Activated naive CD8-positive, alpha-beta T cell (primary cell): ENCODE results near the gene REC8.

ENCODE experiments used
- H3K27ac Mint-ChIP-seq: one replicate; pipeline ENCODE4 v1.8.0; 2021; ENCODE audit warnings: mixed read lengths
- H3K27me3 Mint-ChIP-seq: one replicate; pipeline ENCODE4 v1.8.0; 2021; ENCODE audit warnings: mixed read lengths
- H3K36me3 Mint-ChIP-seq: one replicate; pipeline ENCODE4 v1.8.0; 2021; ENCODE audit warnings: mixed read lengths
- H3K4me1 Mint-ChIP-seq: one replicate; pipeline ENCODE4 v1.8.0; 2021; ENCODE audit warnings: low read depth, mixed read lengths
- H3K4me3 Mint-ChIP-seq: one replicate; pipeline ENCODE4 v1.8.0; 2021; ENCODE audit warnings: mild to moderate bottlenecking, mixed read lengths
- H3K9me3 Mint-ChIP-seq: one replicate; pipeline ENCODE4 v1.8.0; 2021; ENCODE audit warnings: low read depth, mixed read lengths

REC8 gene

DNA sequence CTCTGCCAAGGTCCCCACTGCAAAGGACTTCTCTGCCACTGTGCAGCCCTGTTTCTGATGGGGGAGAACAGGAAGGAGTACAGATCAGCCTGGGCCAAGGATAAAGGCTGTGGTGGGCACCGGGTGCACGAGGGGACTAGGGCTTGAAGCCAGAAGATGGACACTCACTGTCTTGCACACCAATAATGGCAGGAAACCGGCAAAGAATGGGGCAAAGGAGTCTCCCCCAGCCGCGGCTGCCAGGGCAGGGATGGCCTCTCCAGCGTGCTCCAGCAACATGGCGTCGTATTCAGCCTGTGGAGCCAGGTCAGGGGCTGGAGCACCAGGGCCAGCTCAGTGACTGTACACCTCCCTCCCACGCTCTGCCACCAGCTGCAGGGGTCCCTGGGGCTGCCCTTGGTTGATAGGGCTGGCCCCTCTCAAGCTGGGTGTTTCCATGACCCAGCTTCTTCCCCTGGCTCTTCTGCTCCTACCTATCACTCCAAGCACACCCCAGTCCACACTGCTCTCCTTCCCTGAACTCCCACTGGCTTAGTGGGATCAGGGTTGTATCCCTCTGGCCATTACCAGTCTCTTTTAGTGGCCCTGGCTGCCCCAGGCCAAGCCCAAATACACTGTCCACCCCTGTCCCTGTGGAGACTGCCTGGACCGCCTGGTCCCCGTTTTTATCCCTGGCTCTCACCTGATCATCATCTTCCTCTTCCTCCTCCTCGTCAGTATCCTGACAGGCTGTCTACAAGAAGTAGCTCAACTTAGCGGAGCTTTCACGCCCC lies 10.4 kb downstream of the REC8 start:
- Mint-ChIP-seq H3K9me3 (no peaks in the 10 kb centered on the region), H3K4me3 (no peak overlapping the region)

DNA sequence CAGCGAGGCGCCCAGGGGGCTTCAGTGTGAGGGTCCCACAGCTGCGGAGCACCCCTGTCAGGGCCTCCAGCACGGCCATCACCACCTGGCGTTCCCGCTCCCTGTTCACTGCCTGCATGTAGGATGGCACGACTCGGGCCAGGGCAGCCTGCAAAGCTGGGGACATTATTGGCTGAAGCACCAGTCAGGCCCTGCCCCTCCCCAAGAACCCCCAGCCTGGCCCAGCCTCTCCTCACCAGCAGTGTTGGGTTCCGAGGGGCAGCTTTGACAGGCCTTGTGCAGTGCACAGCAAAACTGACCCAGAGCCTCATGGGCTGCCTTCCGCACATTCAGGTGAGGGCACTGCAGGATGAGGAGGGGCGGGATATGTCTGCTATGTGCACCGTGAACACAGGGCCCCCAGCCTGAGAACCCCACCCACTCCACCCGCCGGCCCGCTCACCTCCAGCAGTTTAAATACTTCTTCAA lies 11.2 kb downstream of the REC8 start:
- H3K27me3 Mint-ChIP-seq = no peaks in the 10 kb centered on the region
- H3K4me1 Mint-ChIP-seq = peaks cover 12% of the 10 kb centered on the region
- peaks cover 5% of the 10 kb centered on the region for H3K36me3 Mint-ChIP-seq
- H3K4me3 Mint-ChIP-seq = no peak overlapping the region
- no peak overlapping the region for H3K27ac Mint-ChIP-seq
- H3K9me3 Mint-ChIP-seq = no peaks in the 10 kb centered on the region

More for the DNA sequence above, 10.4 kb downstream of the REC8 start:
- Mint-ChIP-seq H3K36me3 (peaks cover 3% of the 10 kb centered on the region), H3K27ac (peak overlapping the region; percentile 64), H3K27me3 (no peaks in the 10 kb centered on the region), H3K4me1 (peaks cover 7% of the 10 kb centered on the region)

DNA sequence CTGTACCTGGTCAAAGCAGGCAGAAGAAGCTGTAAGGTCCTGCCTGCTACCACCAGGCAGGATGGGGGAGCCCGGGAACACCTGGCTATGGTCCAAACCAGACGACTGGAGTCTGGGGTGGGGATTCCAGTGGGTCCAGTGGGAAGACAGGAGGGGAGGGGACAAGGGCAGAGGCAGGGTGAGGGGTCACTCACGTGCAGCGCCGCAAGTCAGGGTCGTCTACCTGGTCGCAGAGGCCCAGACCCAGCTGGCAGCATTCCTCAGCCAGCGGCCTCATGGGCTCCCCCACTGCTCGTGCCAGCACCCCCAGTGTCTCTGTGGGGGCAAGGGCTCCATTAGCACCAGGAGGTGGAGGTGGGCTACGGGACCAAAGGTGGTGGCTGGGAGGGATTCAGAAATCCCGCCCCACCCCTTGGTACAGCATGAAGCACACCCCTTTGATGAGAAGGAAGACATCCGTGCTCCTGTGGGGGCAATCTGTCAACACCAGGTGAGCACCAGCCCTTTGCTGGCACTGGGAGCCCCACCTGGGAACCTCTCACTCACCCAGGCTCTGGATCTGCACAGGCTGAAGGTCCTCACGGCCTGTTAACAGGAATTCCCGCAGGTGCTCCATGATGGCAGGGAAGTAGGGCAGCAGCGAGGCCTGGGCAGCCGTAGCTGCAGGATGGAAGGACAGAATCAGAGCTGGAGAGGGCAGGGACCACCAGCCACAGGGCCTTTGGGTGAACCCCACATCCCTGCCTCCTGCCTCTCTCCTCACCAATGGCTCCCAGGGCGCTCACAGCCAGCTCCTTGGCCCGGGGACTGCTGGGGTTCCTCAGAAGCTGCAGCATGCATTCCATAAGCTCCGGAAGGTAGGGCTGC lies 12.5 kb downstream of the REC8 start:
- Mint-ChIP-seq H3K27me3 (no peaks in the 10 kb centered on the region), H3K36me3 (peaks cover 7% of the 10 kb centered on the region), H3K4me1 (peaks cover 18% of the 10 kb centered on the region), H3K9me3 (no peaks in the 10 kb centered on the region), H3K27ac (no peak overlapping the region), H3K4me3 (no peak overlapping the region)

DNA sequence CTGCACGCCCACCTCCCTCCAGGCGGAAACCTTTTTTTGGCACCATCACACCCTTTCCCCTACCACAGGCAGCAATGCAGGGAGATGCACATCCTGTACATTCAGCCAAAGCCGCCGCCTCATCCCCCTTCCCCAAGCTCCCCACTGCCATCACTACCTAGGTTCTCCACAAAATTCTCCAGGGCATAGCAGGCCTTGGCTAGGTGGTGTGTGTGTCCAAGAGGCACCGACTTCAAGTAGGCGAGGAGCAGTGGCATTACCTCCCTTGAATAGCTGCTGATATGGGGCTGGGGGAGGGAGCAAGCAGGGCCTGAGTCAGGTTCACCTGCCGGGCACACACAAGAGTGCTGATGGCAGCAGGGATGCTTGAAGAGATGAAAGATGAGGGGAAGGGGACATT lies 13.1 kb downstream of the REC8 start:
- no peaks in the 10 kb centered on the region for H3K27me3 Mint-ChIP-seq
- peaks cover 21% of the 10 kb centered on the region for H3K4me1 Mint-ChIP-seq
- peaks cover 7% of the 10 kb centered on the region for H3K36me3 Mint-ChIP-seq
- H3K4me3 Mint-ChIP-seq = no peak overlapping the region
- no peaks in the 10 kb centered on the region for H3K9me3 Mint-ChIP-seq
- no peak overlapping the region for H3K27ac Mint-ChIP-seq

DNA sequence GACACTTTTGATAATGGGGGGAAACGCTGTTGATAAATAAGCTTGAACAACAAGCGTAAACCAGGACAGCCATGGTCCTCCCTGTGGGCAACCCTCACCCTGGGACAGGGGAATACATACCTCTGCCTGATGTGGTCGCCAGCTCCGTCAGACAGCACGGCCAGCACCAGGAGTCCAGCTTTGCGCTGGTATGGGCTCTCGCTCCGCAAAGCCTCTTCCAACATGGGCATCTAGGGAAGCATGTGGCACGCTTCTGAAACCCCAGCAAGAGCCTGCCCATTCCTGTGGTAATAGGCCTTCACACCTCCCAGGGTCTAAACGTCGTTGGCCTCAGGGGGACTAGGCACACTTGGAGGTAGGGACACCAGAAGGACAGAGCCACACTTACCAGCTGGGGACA lies 13.9 kb downstream of the REC8 start:
- H3K27me3 Mint-ChIP-seq = no peaks in the 10 kb centered on the region
- peaks cover 23% of the 10 kb centered on the region for H3K4me1 Mint-ChIP-seq
- H3K36me3 Mint-ChIP-seq = peaks cover 7% of the 10 kb centered on the region
- H3K9me3 Mint-ChIP-seq = no peaks in the 10 kb centered on the region
- no peak overlapping the region for H3K4me3 Mint-ChIP-seq
- no peak overlapping the region for H3K27ac Mint-ChIP-seq

DNA sequence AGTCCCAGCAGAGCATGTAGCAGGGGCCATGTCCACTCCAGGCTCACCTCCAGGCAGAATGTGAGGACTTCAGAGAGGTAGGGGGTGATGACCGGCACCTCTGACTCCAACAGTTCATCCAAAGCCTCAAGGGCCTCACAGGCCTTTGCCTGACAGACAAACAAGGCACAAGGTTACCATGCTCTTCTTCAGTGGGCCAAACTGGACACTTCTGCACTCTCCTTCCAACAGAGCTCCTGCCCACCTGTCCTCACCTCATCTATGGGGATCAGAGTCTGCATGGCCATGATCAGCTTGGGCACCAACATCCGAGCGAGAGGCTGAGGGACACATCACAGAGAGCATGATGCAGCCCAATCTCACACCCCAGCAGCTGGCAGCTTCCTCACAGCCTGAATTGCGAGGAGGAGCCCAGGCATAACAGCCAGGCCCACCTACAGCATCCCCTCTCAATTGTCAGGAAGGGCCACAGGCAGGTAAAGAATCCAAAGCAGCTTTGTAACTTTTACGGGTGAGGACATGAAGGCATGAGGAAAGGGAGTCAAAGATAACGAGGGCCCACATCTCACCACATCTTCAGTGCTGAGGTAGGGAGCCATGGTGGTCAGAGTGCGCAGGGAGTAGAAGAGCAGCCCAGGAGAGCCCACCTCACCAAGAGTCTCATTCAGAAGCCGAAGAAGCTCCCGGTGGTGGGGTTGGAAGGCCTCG lies 15.1 kb downstream of the REC8 start:
- H3K36me3 Mint-ChIP-seq = peaks cover 7% of the 10 kb centered on the region
- H3K27me3 Mint-ChIP-seq = no peaks in the 10 kb centered on the region
- peaks cover 29% of the 10 kb centered on the region for H3K4me1 Mint-ChIP-seq
- no peak overlapping the region for H3K27ac Mint-ChIP-seq
- H3K4me3 Mint-ChIP-seq = peak overlapping the region; percentile 93
- no peaks in the 10 kb centered on the region for H3K9me3 Mint-ChIP-seq

DNA sequence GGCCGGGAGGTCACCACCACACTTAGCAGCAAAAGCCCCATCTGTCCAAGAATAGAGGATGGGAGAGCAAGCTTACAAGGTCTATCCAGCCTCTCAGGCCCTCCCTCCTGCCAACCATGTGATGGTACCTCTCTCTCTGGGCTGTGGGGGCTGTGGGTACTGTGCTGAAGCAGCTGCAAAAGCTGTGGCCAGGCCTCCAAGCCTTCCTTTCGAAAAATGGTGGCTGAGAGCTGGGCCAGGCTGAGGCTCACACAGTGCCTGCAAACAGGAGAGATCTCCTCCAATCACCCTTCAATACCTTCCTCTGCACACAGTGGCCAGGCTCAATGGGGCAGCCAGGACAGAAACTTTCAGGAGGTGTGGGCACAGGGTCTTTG lies 15.6 kb downstream of the REC8 start:
- no peaks in the 10 kb centered on the region for H3K27me3 Mint-ChIP-seq
- H3K4me1 Mint-ChIP-seq = peaks cover 34% of the 10 kb centered on the region
- H3K4me3 Mint-ChIP-seq = peak overlapping the region; percentile 93
- no peaks in the 10 kb centered on the region for H3K9me3 Mint-ChIP-seq
- H3K27ac Mint-ChIP-seq = peak overlapping the region; percentile 90
- peaks cover 10% of the 10 kb centered on the region for H3K36me3 Mint-ChIP-seq

DNA sequence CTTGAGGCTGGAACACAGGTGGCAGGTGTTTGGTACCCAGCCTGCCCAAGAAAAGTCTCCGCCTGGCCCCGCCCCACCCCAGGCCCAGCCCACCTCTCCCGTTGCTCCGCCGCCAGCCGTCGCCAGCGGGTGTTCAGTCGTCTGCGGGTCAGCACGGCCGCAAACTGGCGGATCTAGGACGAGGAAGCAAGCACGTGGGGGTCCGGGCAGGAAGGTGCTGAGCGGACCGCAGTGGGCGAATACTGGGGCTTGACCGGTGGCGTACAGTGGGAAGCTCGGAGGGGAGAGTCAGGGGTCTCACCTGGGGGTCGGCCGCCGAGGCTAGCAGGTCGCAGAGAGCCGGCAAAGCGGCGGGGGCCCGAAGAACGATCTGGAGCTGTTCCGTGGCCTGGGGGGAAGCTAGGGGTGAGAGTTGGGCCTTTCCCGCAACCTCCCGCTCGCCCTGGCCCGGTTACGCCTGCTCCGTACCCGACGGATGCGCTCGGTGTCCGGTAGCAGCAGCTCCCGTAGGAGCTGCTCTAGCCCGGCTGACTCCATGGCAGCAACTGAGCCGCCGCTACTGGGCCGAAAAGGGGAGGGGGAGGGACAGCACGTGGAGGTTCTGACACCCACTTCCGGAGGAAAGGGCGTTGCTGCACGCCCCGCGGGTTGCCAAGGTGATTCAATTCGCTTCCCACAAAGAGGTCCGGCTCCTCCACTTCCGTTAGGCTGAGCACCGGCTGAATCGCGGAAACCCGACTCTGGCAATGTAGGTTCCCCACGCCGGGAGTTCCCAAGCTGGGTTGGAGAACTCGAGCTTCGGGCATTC lies 16.6 kb downstream of the REC8 start, which contains the start of gene IPO4:
Gene IPO4, minus strand, starts transcription at position 566 of the 808 bp plus-strand sequence. Its CDS starts 29 bp downstream, at position 537.
- Mint-ChIP-seq H3K9me3 (no peaks in the 10 kb centered on the region), H3K27ac (peak within 1 kb of the TSS; percentile 90), H3K27me3 (no peaks in the 10 kb centered on the region), H3K36me3 (peaks cover 15% of the 10 kb centered on the region), H3K4me3 (peak within 1 kb of the TSS; percentile 93), H3K4me1 (peaks cover 41% of the 10 kb centered on the region)

DNA sequence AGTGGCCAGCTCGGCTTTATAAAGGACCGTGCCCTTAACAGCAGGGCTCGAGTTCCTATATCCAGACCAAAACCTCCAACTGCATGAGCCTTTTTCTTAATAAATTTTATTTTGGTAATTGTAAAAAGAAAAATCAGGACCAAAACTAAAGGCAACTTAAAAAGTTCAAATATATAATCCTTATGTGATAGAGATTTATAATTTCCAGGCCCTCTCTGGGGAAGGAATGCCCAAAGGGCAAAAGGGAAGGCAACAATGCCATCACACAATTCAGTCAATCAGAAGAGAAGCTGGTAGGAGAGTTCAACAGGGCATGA lies 17.1 kb downstream of the REC8 start:
- peaks cover 44% of the 10 kb centered on the region for H3K4me1 Mint-ChIP-seq
- H3K27ac Mint-ChIP-seq = peak overlapping the region; percentile 90
- peak overlapping the region; percentile 93 for H3K4me3 Mint-ChIP-seq
- H3K36me3 Mint-ChIP-seq = peaks cover 17% of the 10 kb centered on the region
- no peaks in the 10 kb centered on the region for H3K9me3 Mint-ChIP-seq
- no peaks in the 10 kb centered on the region for H3K27me3 Mint-ChIP-seq

DNA sequence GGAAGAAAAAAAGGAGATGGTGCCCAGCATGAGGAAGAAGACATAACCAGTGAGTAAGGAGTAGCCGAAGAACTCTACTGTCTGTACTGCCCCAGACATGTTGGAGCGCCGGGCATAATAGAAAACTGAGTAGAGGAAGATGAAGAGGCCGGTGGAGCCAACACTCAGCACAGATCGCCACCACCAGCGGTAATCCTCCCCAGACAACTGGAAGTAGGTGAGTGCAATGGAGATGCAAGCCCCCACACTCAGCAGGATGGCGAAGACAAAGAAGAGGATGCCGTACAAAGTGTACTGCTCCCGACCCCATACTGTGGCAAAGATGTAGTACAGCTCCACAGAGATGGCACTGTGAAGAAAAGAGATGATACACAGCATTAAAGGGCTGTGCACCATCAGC lies 17.6 kb downstream of the REC8 start:
- H3K27ac Mint-ChIP-seq = peak overlapping the region; percentile 90
- H3K4me3 Mint-ChIP-seq = peak overlapping the region; percentile 93
- peaks cover 48% of the 10 kb centered on the region for H3K4me1 Mint-ChIP-seq
- no peaks in the 10 kb centered on the region for H3K9me3 Mint-ChIP-seq
- H3K27me3 Mint-ChIP-seq = no peaks in the 10 kb centered on the region
- H3K36me3 Mint-ChIP-seq = peaks cover 18% of the 10 kb centered on the region

DNA sequence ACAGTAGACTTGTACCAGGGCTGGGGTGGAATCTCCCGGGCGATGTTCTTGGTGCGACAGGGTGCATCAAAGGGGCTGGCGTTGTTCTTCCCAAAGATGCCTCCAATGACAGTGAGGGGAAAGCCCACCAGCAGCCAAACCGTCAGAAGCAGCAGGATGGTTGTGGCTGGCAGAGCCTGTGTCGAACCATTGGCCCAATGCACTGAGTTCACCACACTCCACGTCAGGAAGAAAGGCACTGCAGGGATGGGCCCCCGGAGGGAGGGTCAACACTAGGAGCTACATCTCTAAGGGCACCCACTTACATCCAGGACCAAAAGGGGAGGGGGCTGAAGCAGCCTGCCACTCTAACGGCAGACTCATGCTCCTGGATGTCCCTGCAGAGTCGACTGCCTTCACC lies 18.5 kb downstream of the REC8 start:
- Mint-ChIP-seq H3K4me3 (no peak overlapping the region), H3K36me3 (peaks cover 18% of the 10 kb centered on the region), H3K27me3 (no peaks in the 10 kb centered on the region), H3K9me3 (no peaks in the 10 kb centered on the region), H3K4me1 (peaks cover 52% of the 10 kb centered on the region), H3K27ac (no peak overlapping the region)

DNA sequence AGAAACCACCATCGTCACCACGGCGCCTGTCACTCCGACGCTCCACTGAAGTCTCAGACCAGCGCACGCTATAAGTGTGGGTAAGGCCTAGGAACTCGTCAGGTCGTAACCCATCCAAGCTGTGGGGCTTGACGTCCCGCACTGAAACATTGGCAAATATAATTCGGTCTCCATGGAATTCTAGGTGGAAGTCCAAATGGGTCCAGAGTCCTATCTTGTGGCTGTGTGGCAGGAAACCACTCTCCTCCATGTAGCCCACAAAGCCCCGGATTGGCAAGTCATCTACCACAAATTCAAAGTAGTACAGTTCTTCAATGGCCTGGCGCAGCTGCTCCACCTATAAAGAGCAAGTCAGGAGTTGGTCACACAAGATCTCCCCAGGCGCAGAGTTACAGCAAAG lies 21.1 kb downstream of the REC8 start:
- Mint-ChIP-seq H3K27ac (peak overlapping the region; percentile 46), H3K36me3 (peaks cover 13% of the 10 kb centered on the region), H3K4me1 (peaks cover 55% of the 10 kb centered on the region)

DNA sequence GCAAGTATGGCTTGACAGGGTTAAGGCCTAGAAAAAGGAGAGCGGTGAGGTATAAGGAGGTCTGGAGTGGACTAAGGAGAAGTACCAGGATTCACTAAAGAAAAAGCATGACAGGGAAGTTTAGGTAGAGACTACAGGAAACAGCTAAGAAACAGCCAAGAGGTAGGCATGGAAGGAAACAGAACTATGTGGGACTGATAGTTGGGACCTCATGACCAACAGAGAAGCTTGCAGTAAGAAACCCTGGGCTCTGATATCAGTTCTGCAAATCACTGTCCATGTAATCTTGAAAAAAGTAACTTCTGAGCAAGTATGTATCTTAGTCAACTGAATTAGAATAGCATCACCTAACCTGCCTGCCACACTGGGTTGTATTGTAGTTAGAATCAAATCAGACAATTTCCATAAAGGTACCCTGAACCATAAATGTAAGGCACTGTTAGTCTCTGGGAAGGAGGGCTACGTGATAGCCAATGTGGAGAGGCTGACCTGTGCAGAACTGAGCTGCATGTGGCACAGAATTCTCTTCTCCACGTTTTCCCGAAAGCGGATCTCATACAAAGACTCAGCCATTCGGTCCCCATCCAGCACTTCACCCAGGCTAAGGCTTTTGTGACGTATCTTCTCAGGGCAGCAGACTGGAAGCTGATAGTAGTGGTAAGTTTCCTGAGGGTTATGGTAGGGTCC lies 22.4 kb downstream of the REC8 start:
- Mint-ChIP-seq H3K4me3 (peak overlapping the region; percentile 91), H3K9me3 (no peaks in the 10 kb centered on the region), H3K27ac (peak overlapping the region; percentile 97), H3K4me1 (peaks cover 59% of the 10 kb centered on the region), H3K36me3 (peaks cover 14% of the 10 kb centered on the region), H3K27me3 (no peaks in the 10 kb centered on the region)

More for the DNA sequence above, 21.1 kb downstream of the REC8 start:
- Mint-ChIP-seq H3K27me3 (no peaks in the 10 kb centered on the region), H3K4me3 (peak overlapping the region; percentile 44), H3K9me3 (no peaks in the 10 kb centered on the region)

DNA sequence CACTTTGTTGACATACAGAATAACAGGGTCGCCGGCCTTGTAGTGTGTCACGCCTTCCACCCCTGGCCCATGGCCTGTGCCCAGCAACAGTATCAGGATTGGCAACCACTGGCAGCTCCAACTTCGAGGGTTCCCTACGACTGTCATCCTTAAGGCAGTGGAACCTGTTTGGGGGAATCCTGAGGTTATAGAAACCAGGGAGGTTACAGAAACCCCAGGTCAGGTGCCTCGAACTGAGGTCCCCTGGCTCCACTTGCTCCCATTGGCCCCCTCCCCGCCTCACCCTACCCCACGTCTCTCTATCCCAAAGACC lies 22.9 kb downstream of the REC8 start:
- Mint-ChIP-seq H3K4me3 (peak overlapping the region; percentile 91), H3K9me3 (no peaks in the 10 kb centered on the region), H3K4me1 (peaks cover 58% of the 10 kb centered on the region), H3K36me3 (peaks cover 14% of the 10 kb centered on the region), H3K27me3 (no peaks in the 10 kb centered on the region), H3K27ac (peak overlapping the region; percentile 97)
